Astrocyte of the hippocampus (primary cell): ENCODE measurements around the gene ABTB2.

ENCODE experiments used
- DNase-seq: peaks from one replicate; pipeline ENCODE4 v3.0.0; 2011; ENCODE audit warnings: low read depth, low spot score

ABTB2 gene

DNA sequence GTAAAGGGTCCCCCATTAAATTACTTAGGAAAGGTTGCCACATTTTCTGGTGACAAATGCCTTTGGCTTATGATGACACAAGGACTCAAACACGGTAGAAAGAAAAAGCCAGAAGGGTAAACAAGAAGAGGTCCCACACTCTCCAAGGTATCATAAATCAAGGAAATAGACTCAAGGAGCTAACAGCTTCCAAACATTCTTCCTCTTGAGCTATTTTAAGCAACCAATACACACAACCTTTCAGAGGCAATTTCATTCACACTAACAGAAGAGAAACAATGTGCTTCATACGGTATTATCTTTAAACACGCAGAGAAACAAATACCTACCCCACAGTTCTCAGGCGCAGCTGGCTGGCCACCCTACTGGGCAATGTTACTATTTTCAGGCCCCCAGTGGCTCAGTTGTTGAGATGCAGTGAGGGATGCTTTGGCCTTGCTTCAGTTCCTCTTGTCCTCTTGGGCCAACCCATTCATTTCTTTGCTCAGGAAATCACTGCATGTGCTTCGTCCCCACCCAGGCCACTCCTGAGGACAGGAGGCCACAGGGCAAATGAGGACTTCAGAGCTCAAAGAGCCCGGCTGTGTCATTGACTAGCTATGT, 15.8 kb downstream of the ABTB2 start:
- DNase-seq = no peak

- no peak for DNase-seq
Observed at GRCh38 chr11:34341096-34341495, 16.7 kb downstream of the ABTB2 start.

DNA sequence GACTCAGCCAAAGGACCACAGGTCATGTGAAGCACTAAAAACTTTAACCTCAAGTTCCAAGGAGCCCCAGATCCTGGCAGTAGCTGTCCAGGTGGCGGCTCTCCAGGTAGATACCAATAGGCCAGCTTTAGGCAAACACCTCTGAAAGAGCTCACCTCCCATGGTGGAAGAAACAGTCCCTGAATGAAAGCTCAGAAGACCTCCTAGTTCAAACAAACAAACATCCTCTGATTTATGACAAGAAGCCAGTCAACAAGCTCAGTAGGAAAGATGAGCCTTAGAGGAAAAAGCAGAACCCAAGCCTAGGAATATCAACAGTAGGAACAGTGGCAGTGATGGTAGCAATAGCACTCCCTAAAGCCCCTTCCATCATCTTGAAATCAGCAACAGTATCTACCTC, 17.2 kb downstream of the ABTB2 start:
- no peak for DNase-seq

DNA sequence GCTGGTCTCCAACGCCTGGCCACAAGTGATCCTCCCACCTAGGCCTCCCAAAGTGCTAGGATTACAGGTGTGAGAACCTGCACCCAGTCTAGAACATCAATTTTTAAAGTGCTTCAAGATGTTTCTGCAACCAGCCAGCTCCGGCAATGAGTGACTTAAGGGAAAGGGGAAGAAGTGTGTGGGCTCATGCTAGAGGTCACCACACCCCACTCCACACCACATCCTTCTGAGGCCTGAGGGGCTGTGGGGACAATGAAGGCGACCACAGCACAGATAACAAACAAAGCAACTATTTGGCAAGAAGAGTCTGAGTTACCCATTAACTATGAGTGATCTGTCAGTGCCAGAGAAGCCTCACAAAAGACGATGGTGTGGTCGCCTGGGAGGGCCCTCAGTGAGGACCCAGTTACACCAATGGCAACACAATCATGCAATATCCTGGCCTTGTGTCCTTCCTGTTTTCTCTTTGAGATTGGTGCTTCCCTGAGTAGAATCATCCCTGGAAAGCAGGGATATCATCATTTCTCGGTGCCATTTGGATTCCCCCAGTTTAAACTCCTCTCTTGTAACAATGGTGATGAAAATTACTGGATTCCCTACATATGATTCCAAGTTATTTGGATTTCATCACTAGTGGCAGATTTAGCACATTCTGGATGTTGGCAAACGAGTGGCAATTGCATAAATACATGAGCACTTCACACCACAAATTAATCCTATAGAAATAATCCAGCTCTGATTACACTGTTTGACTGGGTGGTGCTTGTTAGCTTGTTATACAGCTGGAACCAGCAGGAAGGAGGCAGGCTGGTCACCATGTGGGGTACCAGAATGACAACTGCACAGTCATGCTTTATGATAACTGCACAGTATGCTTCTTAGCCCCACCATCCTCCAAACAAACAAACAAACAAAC, 18.4 kb downstream of the ABTB2 start:
- no peak for DNase-seq

DNA sequence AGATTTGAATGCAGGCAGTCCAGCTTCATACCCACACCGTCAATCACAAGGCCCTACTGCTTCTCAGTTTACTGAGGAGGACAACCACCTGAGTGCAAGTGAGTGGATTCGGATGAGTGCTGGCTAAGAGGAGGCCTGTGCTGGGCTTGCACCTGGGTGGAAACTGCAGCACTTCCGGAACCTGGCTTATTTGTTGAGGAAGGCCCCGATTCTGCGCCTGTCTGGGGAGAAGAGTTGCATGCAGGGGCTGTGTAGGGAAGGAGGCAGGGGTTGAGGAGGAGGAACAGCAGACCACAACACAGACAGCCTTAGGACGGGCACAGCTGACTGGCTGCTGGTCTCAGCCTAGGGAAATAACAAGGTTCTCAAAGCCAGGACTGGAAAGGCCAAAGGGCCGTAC, 20.8 kb downstream of the ABTB2 start:
- DNase-seq = no peak

DNA sequence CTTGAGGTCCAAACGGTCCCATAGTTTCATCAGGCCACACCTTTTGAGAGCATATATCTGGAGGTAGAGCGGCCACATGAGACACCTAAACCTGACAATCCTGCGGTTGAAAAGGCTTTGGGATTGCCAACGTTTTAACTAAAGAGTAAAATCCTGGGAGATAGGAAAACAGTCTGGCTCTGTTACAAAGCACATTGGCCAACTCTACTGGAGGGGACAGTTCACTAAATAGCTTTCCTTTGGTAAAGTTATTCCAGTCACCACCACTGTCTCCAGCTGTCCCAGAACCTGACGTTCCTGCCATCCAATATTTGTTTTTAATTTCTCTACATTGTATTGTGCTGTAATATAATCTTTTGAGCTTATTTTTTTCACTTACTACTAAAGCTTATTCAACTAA, 22.0 kb downstream of the ABTB2 start:
- DNase-seq = no peak

- DNase-seq = no peak
Observed at GRCh38 chr11:34335331-34335730, 22.5 kb downstream of the ABTB2 start.

DNA sequence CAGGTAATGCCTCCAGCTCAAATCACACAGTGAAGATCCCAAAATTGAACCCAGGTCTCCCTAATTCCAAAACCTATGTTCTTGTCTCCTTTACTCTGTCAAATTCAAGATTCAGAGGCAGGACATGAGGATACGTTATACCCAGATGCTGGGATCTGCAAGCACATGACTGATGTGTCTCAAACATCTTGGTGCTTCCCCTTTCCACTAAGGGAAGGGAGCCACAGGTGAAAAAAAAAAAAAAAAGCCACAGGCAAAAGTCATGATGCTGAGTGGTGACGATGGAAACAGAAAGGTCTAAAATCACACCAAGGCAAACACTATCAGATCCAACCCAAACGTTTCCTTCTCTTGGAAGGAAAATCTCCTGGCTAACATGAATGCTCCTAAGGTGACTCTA, 24.0 kb downstream of the ABTB2 start:
- DNase-seq = no peak

GRCh38 chr11:34332524-34332923, 25.3 kb downstream of the ABTB2 start:
- DNase-seq = no peak

DNA sequence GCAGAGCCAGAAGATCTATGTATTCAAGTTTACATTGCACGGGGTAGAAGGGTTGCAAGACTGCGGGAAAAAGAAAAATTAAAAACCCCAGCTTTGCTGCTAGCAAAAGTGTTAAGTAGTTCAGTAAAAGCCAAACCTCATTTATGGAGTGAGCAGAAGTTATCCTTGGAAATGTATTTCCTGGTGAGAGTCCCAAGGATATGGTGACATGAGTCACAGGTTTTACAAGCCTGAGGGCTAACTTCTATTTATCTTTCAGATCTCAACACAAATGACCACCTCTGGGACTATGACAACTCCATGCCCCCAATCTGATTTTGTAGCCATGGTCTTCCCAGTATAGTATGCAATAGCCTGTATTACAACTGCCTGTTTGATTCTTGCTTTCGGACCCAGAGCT, 26.1 kb downstream of the ABTB2 start:
- DNase-seq = no peak

DNA sequence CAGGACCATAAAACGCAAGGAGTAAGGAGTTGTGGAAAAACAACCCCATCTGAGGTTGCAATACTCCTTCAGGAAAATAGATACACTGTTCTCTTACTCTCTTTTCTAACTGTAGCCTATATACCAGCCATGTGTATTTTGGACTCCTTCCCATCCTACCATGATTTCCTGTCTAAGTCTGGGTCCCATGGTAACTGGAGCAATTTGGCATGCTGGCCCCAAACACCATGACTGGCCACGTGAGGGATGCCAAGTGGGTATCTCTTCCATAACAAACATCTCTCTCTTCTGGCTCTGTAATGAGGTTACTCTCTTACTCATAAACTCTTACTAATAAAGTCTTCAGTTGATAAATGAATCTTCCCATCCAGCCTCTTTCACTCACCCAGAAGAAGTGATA, 26.5 kb downstream of the ABTB2 start:
- DNase-seq = peak; percentile 79

DNA sequence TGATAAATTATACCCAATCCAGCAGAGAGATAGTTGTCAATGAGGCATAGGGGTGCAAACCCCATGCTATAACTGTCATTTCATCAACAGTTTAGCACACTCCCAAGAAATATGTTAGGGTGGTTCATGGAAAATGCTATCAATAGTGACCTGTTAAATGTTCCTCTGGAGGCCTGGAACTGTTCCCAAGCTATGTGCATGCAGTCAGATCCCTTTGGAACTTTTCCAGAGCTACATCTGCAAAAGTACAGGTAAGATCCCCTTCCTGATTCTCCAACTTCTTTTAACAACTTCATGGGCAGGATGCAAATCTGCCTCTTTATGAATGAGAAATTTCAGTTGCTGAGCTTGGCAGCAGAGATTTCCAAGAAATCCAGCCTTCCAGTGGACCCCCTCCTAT, 27.2 kb downstream of the ABTB2 start:
- no peak for DNase-seq

- DNase-seq = no peak
Observed at GRCh38 chr11:34329876-34330275, 27.9 kb downstream of the ABTB2 start.

DNA sequence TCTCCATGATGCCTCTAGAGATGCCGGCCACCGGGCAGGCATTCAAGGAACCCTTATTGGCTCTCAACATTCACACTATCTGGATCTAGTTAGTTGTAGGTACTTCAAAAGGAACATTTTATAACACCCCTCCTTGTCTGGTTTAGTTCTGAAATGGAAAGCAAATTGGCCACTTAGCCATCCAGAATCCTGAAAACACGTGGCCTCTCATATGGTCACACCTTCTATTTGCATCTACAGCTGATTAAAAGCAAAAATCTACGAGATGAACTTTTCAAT, 29.2 kb downstream of the ABTB2 start:
- DNase-seq = no peak

DNA sequence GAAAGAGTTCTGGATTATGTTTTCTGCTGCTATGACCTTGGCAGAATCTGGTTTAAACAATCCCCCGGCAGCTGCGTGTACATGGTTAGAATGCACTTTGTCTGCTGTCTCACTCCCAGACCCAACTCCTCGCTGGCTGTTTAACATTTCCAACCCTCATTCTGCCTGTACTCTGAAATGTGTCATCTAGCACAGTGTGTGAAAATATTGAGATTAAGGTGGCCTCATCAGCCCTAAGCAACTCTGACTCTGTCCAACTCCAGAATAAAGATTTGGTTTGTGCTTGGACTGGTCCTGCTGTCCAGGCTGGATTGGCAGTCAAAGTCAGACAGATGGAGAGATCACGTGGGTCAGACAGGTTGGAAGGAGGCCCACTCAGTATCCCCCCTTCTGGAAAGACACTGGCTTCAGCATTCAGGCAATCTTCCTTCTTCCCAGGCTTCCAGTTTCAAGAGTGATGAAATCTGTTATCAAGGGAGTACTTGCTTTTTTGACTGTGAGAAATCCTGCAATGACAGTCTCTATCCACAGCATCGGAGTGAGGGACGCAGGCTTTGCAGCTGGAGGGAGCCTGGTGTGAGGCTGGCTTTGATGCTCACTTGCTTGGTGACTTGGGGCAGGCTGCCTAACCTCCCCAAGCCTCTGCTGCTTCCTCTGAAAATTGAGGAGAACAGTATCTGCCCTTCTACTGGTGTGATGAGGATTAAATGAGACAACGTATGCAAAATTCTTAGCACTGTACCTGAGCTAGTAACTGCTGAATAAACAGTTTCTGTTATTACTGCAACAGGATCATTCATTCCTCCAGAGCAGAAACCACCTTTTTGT, 29.8 kb downstream of the ABTB2 start:
- DNase-seq = no peak

DNA sequence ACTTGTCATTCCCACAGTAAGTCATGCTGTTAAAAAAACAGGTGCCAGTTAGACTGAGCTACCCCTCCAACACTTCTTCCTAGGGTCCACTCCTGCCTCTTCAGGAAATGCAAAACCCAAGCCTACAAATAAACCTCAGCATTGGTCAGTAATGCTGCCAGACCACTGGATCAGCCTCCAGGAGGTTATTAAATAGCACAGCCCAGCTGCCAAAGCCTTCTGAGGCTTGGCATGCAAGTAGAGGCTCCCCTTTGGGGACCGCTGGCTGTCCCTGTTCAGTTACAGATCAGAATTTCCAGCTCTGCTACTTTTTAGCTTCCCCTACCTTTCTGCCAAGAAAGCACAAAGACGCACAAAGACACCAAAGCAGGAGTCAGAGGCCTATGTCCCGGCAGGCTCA, 33.3 kb downstream of the ABTB2 start:
- peak; percentile 61 for DNase-seq

GRCh38 chr11:34323601-34324000, 34.2 kb downstream of the ABTB2 start:
- DNase-seq = no peak

DNA sequence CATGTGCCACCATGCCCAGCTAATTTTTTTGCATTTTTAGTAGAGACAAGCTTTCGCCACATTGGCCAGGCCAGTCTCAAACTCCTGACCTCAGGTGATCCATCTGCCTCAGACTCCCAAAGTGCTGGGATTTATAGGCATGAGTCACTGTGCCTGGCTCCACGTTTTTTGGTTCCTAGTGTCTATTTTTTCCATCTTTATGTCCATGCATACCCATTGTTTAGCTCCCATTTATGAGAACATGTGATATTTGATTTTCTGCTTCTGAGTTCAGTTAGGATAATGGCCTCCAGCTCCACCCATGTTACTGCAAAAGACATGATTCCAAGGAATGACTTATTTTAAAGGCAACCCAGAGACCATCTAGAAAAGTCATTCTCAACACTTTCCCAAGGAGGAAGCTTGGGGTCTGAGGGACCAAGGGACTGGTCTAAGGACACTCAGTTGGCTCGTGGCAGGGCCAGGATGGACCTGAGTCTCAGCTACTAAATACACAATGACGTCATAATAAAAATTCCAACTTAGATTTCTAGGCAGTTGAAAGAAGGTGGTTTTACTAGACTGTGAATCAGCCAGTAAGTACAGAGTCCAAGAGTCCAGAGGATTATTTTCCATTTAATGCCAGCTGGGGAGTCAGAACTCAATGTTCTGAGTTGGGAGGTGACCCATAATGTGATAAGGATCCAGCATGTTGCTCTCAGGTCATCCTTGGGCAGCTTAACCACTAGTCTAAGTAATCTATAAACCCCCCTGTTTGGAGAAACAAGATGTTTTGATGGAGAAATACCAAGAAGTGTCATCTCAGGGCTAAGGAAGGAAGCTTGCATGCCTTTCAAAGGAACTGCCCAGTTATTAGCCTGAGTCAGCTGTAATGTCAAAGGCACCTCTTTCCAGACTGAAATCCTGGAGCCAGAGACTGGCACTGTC, 39.4 kb downstream of the ABTB2 start:
- DNase-seq = peak; percentile 55

- no peak for DNase-seq
Observed at GRCh38 chr11:34317666-34318065, 40.1 kb downstream of the ABTB2 start.

GRCh38 chr11:34317036-34317360, 40.8 kb downstream of the ABTB2 start:
- DNase-seq = no peak

GRCh38 chr11:34316347-34317035, 41.3 kb downstream of the ABTB2 start:
- DNase-seq = peak; percentile 53
